ENCODE data around the gene PIK3CB.

PIK3CB gene

GRCh38 chr3:138775254-138775595, 59.5 kb downstream of the PIK3CB start:
- H3K4me3 ChIP-seq (ENCODE audit: control insufficient read depth, low read depth, low read length): no peak overlapping the region
- DNase-seq (ENCODE audit: low read depth): no peak

GRCh38 chr3:138774529-138775253, 60.0 kb downstream of the PIK3CB start:
- peak; percentile 99 for DNase-seq (ENCODE audit: low read depth)
- no peak overlapping the region for H3K4me3 ChIP-seq (ENCODE audit: control insufficient read depth, low read depth, low read length)
- TF ChIP-seq CTCF (IDR thresholded peaks at IDR 0.05; ENCODE audit: control insufficient read depth, insufficient read depth, low read depth, low read length, missing control alignments): no peak

More at GRCh38 chr3:138775254-138775595, 59.5 kb downstream of the PIK3CB start:
- no peak for TF ChIP-seq CTCF (IDR thresholded peaks at IDR 0.05; ENCODE audit: control insufficient read depth, insufficient read depth, low read depth, low read length, missing control alignments)

- H3K4me3 ChIP-seq (ENCODE audit: control insufficient read depth, low read depth, low read length): no peak overlapping the region
- no peak for TF ChIP-seq CTCF (IDR thresholded peaks at IDR 0.05; ENCODE audit: control insufficient read depth, insufficient read depth, low read depth, low read length, missing control alignments)
- no peak for DNase-seq (ENCODE audit: low read depth)
Observed at GRCh38 chr3:138771585-138771984, 63.1 kb downstream of the PIK3CB start.

- no peak for DNase-seq (ENCODE audit: low read depth)
- no peak for TF ChIP-seq CTCF (IDR thresholded peaks at IDR 0.05; ENCODE audit: control insufficient read depth, insufficient read depth, low read depth, low read length, missing control alignments)
- no peak overlapping the region for H3K4me3 ChIP-seq (ENCODE audit: control insufficient read depth, low read depth, low read length)
Observed at GRCh38 chr3:138769616-138770015, 65.1 kb downstream of the PIK3CB start.

GRCh38 chr3:138768946-138769345, 65.8 kb downstream of the PIK3CB start:
- no peak overlapping the region for H3K4me3 ChIP-seq (ENCODE audit: control insufficient read depth, low read depth, low read length)
- no peak for TF ChIP-seq CTCF (IDR thresholded peaks at IDR 0.05; ENCODE audit: control insufficient read depth, insufficient read depth, low read depth, low read length, missing control alignments)
- no peak for DNase-seq (ENCODE audit: low read depth)

- H3K4me3 ChIP-seq (ENCODE audit: control insufficient read depth, low read depth, low read length): no peak overlapping the region
- no peak for TF ChIP-seq CTCF (IDR thresholded peaks at IDR 0.05; ENCODE audit: control insufficient read depth, insufficient read depth, low read depth, low read length, missing control alignments)
- no peak for DNase-seq (ENCODE audit: low read depth)
Observed at GRCh38 chr3:138768125-138768524, 66.6 kb downstream of the PIK3CB start.

Data from AG09309 (cell line).